Measurements from ENCODE around the gene WDR18.

WDR18 gene

DNA sequence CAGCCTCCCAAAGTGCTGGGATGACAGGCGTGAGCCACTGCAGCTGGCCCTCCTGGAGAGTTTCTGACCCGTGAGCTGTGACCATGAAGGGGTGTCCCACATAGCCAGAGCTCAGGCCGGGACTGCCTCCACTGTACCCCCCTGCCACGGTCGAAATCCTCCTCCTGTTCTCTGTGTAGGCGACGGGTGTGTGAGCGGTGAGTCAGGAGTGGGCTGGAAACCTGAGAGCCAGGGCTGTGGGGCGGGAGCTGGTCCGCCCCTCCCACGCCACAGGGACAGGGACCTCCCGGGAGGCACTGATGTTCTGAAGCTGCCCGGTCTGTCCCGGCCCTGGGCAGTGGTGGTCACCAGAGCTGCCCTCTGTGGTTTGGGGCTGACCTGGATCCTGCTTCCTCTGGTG is 3.9 kb downstream of the WDR18 start:
- TF ChIP-seq, protein P1, sequence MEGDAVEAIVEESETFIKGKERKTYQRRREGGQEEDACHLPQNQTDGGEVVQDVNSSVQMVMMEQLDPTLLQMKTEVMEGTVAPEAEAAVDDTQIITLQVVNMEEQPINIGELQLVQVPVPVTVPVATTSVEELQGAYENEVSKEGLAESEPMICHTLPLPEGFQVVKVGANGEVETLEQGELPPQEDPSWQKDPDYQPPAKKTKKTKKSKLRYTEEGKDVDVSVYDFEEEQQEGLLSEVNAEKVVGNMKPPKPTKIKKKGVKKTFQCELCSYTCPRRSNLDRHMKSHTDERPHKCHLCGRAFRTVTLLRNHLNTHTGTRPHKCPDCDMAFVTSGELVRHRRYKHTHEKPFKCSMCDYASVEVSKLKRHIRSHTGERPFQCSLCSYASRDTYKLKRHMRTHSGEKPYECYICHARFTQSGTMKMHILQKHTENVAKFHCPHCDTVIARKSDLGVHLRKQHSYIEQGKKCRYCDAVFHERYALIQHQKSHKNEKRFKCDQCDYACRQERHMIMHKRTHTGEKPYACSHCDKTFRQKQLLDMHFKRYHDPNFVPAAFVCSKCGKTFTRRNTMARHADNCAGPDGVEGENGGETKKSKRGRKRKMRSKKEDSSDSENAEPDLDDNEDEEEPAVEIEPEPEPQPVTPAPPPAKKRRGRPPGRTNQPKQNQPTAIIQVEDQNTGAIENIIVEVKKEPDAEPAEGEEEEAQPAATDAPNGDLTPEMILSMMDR (IDR thresholded peaks at IDR 0.05; ENCODE audit: extremely low read depth, insufficient read depth, missing control alignments): no peak
- no peak for DNase-seq (ENCODE audit: low spot score)
- in situ Hi-C loops (cut with MboI; ENCODE audit: low pct_unique_long_range_greater_than_20kb, low sequenced_read_pairs, unreplicated experiment): loop anchor here (10.0 kb wide), 1 partner anchor 133 kb away; the partner anchor contains the start of genes CFD and ELANE

DNA sequence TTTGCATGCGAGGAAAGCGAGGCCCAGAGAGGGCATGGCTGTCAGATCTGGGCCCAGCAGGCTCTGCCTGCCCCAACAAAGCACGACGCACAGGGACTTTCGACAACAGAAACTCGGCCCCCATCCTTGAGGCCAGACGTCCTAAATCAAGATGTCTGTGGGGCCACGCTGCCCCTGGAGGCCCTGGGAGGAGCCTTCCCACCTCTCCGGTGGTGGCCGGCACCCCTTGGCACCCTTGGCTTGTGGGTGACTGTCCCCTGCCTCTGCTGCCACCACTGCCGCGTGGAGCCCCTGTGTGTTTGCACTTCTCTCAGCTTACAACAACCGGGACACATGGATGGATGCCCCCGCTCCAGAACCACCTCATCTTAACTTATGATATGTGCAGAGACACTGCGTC is 4.4 kb downstream of the WDR18 start:
- TF ChIP-seq, protein P1 (IDR thresholded peaks at IDR 0.05; ENCODE audit: extremely low read depth, insufficient read depth, missing control alignments): no peak
- no peak for DNase-seq (ENCODE audit: low spot score)
- in situ Hi-C loops (cut with MboI; ENCODE audit: low pct_unique_long_range_greater_than_20kb, low sequenced_read_pairs, unreplicated experiment): loop anchor here (10.0 kb wide), 1 partner anchor 134 kb away; the partner anchor contains the start of genes CFD and ELANE

DNA sequence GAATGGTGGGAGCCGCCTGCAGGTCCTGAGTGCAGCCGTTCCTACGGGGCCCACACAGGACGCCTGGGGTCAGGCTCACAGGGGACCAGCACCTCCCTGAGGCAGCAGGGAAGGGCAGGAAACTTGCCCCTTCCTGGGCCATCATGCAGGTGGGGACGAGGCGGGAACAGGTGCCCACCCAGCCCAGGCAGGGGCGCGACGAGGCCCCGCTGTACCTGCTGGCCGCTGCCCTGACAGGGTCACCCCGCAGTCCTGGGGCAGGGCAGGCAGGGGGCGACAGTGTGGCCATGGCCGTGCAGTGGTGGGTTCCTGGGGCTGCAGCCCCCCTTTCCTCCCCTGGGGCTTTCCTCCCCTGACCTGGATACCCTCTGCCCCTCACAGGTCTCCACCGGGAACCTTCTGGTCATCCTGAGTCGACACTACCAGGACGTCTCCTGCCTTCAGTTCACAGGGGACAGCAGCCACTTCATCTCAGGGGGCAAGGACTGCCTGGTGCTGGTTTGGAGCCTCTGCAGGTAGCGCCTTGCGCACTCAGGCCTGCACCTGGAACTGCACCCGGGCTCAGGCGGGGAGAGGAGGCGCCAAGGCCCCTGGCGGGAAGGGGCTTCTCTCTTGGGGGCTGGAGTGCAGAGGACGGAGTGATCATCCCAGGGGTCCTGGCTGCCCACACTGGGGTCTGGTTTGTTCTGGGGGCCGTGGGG is 5.4 kb downstream of the WDR18 start:
- TF ChIP-seq, protein P1 (IDR thresholded peaks at IDR 0.05; ENCODE audit: extremely low read depth, insufficient read depth, missing control alignments): peak; percentile 15
- in situ Hi-C loops (cut with MboI; ENCODE audit: low pct_unique_long_range_greater_than_20kb, low sequenced_read_pairs, unreplicated experiment): loop anchor here (10.0 kb wide), 1 partner anchor 135 kb away; the partner anchor contains the start of genes CFD and ELANE
- no peak for DNase-seq (ENCODE audit: low spot score)

DNA sequence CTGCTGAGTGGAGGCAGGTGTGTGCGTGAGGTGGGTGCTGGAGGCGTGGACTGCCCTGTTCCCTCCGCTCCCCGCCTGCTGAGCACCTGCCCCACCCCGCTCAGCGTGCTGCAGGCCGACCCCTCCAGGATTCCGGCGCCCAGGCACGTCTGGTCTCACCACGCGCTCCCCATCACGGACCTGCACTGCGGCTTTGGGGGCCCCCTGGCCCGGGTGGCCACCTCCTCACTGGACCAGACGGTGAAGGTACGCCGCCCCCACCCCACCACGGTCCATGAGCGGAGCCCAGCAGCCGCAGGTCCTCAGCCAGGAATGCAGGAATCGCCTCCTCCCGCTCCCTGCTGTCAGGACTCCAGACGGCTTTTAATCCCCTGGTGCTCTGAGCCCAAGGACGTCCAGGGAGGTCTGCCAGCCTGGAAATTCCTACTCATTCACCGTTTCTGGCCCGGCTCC is 6.0 kb downstream of the WDR18 start:
- TF ChIP-seq, protein P1 (IDR thresholded peaks at IDR 0.05; ENCODE audit: extremely low read depth, insufficient read depth, missing control alignments): no peak
- in situ Hi-C loops (cut with MboI; ENCODE audit: low pct_unique_long_range_greater_than_20kb, low sequenced_read_pairs, unreplicated experiment): no loop called here
- DNase-seq (ENCODE audit: low spot score): no peak

DNA sequence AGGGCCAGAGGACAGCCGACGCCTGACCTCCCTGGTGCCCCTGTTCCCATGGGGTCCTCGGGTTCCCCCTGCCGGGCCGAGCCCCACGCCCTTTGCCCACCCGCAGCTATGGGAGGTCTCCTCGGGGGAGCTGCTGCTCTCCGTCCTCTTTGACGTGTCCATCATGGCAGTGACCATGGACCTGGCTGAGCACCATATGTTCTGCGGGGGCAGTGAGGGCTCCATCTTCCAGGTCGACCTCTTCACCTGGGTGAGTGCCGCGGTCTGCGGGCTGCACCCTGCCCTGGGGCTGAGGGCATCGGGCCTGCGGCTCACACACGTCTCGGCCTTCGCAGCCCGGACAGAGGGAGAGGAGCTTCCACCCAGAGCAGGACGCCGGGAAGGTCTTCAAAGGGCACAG is 6.6 kb downstream of the WDR18 start:
- TF ChIP-seq, protein P1 (IDR thresholded peaks at IDR 0.05; ENCODE audit: extremely low read depth, insufficient read depth, missing control alignments): no peak
- in situ Hi-C loops (cut with MboI; ENCODE audit: low pct_unique_long_range_greater_than_20kb, low sequenced_read_pairs, unreplicated experiment): no loop called here
- no peak for DNase-seq (ENCODE audit: low spot score)

DNA sequence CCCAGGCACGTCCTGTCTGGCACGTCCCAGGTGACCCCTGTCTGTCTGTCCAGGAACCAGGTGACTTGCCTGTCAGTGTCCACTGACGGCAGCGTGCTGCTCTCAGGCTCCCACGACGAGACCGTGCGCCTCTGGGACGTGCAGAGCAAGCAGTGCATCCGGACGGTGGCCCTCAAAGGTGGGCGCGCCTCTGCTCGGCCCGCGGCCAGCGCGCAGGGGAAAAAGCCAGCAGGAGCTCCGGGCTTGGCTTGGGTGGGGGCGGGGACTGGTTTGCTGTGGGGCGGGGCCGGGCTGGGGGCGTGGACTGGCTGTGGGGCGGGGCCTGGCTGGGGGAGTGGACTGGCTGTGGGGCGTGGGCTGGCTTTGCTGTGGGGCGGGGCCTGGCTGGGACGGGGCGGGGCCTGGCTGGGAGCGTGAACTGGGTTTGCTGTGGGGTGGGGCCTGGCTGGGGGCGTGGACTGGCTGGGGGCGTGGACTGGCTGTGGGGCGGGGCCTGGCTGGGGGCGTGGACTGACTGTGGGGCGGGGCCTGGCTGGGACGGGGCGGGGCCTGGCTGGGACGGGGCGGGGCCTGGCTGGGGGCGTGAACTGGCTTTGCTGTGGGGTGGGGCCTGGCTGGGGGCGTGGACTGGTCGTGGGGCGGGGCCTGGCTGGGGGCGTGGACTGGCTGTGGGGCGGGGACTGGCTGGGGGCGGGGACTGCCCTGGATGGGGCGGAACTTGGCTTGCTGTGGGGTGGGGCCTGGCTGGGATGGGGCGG is 7.2 kb downstream of the WDR18 start:
- TF ChIP-seq, protein P1 (IDR thresholded peaks at IDR 0.05; ENCODE audit: extremely low read depth, insufficient read depth, missing control alignments): no peak
- in situ Hi-C loops (cut with MboI; ENCODE audit: low pct_unique_long_range_greater_than_20kb, low sequenced_read_pairs, unreplicated experiment): no loop called here
- DNase-seq (ENCODE audit: low spot score): peak; percentile 80

Measured in GM13977 (cell line).